Gastroesophageal sphincter (tissue), 3 donors: ENCODE results near the gene TNNI3.

Source experiments
- POLR2A ChIP-seq, 2 donors: fragments of 450-650 bp; IDR thresholded peaks; one replicate each; pipeline ENCODE4 v1.6.1; 2017; ENCODE audit warnings: antibody characterized with exemption in 2 of 2, mild to moderate bottlenecking in 2 of 2, moderate library complexity in 1 of 2
- TF ChIP-seq, protein P1 (sequence below), 4 experiments: fragments of 200-600 bp in 2 of 4; fragments of 450-650 bp in 2 of 4; sonication (generic) in 1 of 4; IDR thresholded peaks; one replicate each; pipeline ENCODE4 v1.5.1; 2017 to 2019; ENCODE audit warnings: antibody characterized with exemption in 4 of 4, mild to moderate bottlenecking in 2 of 4, moderate library complexity in 2 of 4

DNA sequence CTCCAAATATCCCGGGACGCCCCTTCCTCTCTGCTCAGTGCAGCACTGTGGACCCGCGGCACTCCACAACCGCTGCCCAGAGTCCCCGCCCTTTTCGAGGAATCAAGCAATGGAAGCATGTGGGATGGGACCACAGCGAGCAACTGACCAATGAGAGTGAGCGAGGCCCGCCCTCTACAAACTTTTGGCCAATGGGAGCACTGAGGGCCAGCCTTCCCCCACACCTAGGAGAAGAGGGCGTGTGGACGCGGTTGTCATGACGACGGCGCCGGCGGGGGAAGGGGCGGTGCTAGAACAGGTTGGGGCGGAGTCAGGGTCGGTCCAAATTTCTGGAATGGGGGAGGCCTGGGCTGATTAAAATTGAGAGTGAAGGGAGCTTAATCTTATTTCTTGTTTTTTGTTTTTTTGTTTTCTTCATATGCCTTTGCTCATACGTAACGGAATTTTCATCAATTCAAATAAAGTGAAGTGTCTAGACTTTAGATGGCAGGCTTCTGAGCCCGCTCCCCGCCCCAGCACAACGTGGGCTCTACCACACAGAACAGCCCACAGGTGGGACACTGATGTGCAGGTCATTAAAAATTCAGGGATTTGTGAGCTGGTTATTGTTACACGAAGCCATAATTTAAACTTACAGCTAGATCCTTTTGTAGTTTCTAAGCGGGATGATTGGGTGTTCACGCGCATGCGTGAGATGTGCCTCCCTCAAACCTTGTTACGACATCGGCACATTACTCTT is 9.2 kb upstream of the TNNI3 start, which contains the start of gene DNAAF3:
- TF ChIP-seq, protein P1, sequence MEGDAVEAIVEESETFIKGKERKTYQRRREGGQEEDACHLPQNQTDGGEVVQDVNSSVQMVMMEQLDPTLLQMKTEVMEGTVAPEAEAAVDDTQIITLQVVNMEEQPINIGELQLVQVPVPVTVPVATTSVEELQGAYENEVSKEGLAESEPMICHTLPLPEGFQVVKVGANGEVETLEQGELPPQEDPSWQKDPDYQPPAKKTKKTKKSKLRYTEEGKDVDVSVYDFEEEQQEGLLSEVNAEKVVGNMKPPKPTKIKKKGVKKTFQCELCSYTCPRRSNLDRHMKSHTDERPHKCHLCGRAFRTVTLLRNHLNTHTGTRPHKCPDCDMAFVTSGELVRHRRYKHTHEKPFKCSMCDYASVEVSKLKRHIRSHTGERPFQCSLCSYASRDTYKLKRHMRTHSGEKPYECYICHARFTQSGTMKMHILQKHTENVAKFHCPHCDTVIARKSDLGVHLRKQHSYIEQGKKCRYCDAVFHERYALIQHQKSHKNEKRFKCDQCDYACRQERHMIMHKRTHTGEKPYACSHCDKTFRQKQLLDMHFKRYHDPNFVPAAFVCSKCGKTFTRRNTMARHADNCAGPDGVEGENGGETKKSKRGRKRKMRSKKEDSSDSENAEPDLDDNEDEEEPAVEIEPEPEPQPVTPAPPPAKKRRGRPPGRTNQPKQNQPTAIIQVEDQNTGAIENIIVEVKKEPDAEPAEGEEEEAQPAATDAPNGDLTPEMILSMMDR (IDR thresholded peaks at IDR 0.05) = no peak
- no peak for TF ChIP-seq POLR2A (IDR thresholded peaks at IDR 0.05)
